NCI-H187 treated with DMSO at 0.1 percent for 48 hours (cell line): ENCODE data around the gene HHIP.

Source experiments
- DNase-seq: peaks from one replicate; lab custom pipeline; 2025; lab: John Stamatoyannopoulos, UW

The HHIP gene

DNA sequence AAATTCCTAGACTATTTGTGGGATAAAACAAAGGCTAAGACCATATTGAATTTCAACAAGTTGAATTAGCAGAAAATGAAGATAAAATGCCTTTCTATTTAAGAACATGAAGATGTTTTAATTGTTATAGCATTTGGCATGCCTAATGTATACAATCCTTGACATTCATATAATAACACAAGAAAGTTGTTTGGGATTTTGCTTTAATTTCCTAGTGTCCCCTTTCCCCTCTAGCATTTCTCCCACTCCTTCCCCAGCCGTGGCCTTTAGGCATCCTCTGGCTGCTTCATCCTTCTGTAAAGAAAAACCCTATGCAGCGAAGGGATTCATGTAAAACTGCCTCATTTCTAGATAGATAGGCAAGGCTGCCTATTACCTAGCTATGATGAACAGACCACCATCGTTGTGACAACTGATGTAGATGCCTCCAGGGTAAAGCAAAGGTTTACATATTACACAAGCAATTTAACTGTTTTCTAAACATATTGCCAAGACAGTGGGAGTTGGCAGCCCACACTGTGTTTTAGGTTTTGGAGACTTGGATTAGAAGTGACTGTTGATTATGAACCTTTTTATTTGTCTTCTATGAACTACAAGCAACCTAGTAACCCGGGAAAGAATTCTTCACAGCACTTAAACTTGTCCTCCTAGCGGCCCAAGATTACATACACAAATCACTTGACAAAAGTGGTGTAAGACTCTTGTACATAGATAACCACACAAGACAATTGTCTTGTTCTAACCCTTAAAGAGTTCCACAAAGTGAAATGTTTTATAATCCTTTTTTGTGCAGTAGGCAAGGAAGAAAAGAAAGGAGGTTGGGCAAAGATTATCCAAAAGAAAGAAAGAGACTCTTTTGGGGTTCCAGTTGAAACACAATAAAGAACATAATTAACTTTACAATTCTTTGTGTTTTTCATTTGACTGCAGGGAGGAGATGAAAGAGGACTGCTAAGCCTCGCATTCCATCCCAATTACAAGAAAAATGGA, 59.9 kb downstream of the HHIP start:
- no peak for DNase-seq

GRCh38 chr4:144709159-144709558, 63.2 kb downstream of the HHIP start:
- no peak for DNase-seq

GRCh38 chr4:144709793-144710525, 64.0 kb downstream of the HHIP start:
- DNase-seq, result no peak

- DNase-seq, result no peak
Measured at GRCh38 chr4:144710526-144710912, 64.6 kb downstream of the HHIP start.

GRCh38 chr4:144711700-144712456, 65.9 kb downstream of the HHIP start:
- DNase-seq, result no peak

DNA sequence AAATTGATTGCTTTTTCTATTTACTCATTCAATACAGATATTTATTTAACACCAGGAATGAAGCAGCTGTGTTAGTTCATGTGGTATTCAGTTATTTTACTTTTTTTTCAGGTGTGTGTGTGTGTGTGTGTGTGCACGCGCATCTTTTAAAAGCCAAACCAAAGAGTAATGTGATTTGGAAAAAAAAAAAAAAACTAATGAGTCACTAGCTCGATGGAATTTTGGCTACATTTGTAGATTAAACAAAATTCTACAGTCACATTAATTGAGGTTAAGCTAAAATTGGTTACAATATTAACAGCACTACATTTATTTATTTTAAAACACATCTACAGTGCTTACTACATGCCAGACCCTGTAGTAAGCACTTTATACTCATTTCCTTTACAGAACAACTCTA, 66.8 kb downstream of the HHIP start:
- DNase-seq, result no peak

- no peak for DNase-seq
Measured at GRCh38 chr4:144714166-144714565, 68.2 kb downstream of the HHIP start.

GRCh38 chr4:144715230-144715629, 69.3 kb downstream of the HHIP start:
- DNase-seq, result no peak

GRCh38 chr4:144716778-144717177, 70.8 kb downstream of the HHIP start:
- no peak for DNase-seq

DNA sequence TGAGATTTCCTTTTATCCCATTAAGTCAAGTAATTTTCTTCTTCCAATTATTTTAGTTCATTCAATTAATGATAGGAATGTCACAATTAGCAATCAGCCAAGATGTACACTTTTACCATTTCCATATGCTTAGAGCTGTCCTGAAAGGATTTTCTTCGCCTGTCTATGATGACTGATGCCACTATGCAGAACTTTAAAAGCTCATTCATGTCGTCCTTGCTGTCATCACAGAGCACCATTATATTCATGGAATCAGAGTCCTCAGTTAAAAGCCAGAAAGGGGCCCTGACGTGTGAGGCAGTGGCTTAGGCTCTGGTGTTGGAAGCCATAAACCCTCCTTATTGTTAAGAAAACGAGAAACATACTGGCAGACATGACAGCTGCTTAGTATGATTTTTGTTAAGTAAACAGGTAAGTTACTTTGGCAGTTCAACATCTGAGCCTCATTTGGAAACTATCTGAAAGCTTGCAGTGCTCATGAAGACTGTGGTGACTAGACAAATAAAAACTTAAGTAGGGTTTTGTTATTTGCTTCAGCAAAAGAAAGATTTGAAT, 73.1 kb downstream of the HHIP start:
- no peak for DNase-seq

GRCh38 chr4:144720491-144720890, 74.5 kb downstream of the HHIP start:
- no peak for DNase-seq

GRCh38 chr4:144721994-144722393, 76.0 kb downstream of the HHIP start:
- no peak for DNase-seq

DNA sequence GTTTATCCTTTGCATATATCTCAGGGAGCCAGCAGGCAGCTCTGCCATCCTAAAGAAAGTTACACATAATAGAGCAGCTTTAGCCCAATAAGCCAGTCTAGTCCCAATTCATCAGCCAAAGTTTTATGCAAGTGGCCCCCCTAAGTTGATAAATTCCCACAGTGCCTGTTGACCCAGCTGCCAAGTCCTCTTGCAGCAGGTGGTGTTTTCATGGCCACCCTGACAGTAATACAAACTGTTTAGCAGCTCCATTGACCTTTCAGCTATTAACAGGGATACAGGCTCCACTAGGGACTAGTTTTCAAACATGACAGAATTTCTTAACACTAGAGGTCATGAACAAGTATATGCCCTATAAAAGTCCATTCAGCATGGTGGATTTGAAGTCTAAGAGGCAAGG, 77.5 kb downstream of the HHIP start:
- DNase-seq, result no peak

GRCh38 chr4:144729175-144729574, 83.2 kb downstream of the HHIP start:
- DNase-seq, result no peak

GRCh38 chr4:144732584-144733428, 86.8 kb downstream of the HHIP start:
- DNase-seq, result no peak

- DNase-seq, result no peak
Measured at GRCh38 chr4:144733566-144733965, 87.6 kb downstream of the HHIP start.

GRCh38 chr4:144734522-144734921, 88.6 kb downstream of the HHIP start:
- DNase-seq, result no peak

DNA sequence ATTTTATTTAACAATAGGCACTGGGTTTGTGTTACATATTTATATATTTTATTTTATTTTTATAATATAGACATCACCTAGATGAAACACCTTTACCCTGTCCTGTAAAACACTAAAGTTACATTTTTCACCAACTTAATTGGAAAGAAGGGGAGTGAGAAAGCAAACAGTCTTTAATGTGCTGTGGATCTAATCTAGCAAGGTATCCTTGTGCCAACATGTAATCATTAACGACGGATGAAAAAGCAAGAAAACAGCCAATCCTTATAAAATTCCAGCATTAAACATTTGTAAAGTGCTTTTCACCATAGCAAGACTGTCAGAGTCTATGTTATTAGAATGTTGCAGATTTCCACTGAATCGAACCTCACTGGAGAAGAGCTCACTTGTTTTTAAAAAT, 92.7 kb downstream of the HHIP start:
- no peak for DNase-seq

- no peak for DNase-seq
Measured at GRCh38 chr4:144739511-144740033, 93.6 kb downstream of the HHIP start.

DNA sequence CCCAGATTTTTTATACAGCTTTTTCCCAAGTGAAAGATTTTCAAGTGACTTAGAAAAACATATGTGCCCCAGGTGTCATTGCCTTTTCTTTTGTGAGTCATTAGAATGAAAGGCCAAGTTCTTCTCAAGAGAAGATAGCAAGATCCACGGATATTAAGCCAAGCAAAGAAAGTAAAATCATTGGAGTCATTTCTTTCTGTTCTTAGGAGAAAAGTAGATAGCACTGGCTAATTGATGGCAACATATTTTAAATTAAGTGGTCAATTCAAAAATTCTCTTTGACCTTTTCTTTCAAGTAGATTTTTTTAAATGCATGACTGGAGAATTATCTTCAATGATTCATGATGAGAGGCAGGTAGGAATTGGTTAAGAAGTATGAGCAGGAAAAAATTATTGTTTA, 94.4 kb downstream of the HHIP start:
- no peak for DNase-seq
